Thoracic aorta (tissue), 2 donors: ENCODE measurements around the gene ZBTB39. TPM values are rescaled to one million over a fixed set of nuclear protein-coding genes. Genes with fewer than 3 reads are reported as not detected.
"Not testable (repeated sequence)": the region's sequence is repeated elsewhere in the genome, so short reads cannot be mapped to it uniquely, and the experiment has no call there.

Source experiments
- ATAC-seq: fragments of 150-250 bp; one replicate; pipeline ENCODE4 v1.8.0; 2017; ENCODE audit warnings: low read depth; ENCODE audit not compliant: insufficient number of reproducible peaks, low FRiP score
- DNase-seq: peaks from one replicate; pipeline ENCODE4 v3.0.0-alpha.2; 2020; ENCODE audit warnings: low spot score
- H3K27ac ChIP-seq, 2 donors: fragments of 200-600 bp; sonication (generic); 1 replicate in 1 of 2; 2 replicates in 1 of 2; pipeline ENCODE4 v1.5.1; 2016; ENCODE audit warnings: mild to moderate bottlenecking in 2 of 2, moderate library complexity in 2 of 2
- H3K27me3 ChIP-seq: fragments of 200-600 bp; sonication (generic); replicated peaks from 2 replicates; pipeline ENCODE4 v1.6.0; 2016; ENCODE audit warnings: mild to moderate bottlenecking; ENCODE audit not compliant: insufficient read depth
- H3K36me3 ChIP-seq: fragments of 200-600 bp; sonication (generic); one replicate; pipeline ENCODE4 v1.5.1; 2016
- H3K4me1 ChIP-seq, 2 donors: fragments of 200-600 bp; sonication (generic); 1 replicate in 1 of 2; 2 replicates in 1 of 2; pipeline versions ENCODE4 v1.5.1 to v1.6.0; 2016; ENCODE audit warnings: low read depth in 2 of 2, mild to moderate bottlenecking in 1 of 2; ENCODE audit not compliant: control insufficient read depth in 1 of 2
- H3K4me3 ChIP-seq: fragments of 200-600 bp; sonication (generic); 2 replicates; pipeline ENCODE4 v1.5.1; 2016; ENCODE audit warnings: mild to moderate bottlenecking
- H3K9me3 ChIP-seq: fragments of 200-600 bp; sonication (generic); 2 replicates; pipeline ENCODE4 v1.5.1; 2016
- total RNA-seq, 2 donors: library from RNA; depleted of rRNA; stranded (reverse); fragments of >200 nt; gene quantifications; one replicate each; pipeline versions ENCODE4 v1.1.0 to v1.2.3, GENCODE V29; 2016
- TF ChIP-seq, protein P1 (sequence below): fragments of 200-600 bp; sonication (generic); IDR thresholded peaks from one replicate; pipeline ENCODE4 v1.5.1; 2019; ENCODE audit warnings: antibody characterized with exemption

The ZBTB39 gene
- total RNA-seq, 2 donors from 2014 or later: 3.1 to 8.3 TPM

DNA sequence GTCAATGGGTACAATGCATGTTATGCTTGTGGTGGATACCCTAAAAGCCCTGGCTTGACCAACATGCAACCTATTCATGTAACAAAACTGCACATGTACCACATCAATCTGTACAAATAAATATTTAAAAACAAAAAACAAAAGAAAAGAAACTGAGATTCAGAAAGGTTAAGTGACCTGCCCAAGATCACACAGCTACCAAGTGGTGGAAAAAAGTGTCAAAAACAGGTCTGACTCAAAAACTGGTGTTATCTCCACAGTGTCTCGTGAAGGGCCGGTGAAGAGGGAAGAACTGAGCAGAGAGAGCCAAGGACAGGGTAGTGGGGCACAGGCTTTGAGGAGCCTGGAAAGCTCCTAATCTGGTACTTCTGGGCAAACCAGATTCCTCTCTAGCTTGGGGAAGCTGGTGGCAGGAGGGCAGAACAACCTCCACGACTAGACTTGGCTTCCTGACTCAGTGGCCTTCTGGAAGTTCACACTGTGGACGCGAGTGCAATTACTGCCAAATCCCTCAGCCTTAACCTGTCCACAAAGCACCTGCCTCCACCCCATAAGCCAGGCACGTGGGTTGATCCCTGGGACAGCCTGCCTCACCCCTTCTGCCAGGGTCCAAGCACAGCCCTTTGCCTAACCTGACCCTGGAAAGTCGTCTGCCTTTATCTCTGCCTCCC lies 15.6 kb downstream of the ZBTB39 start:
- H3K36me3 ChIP-seq: peaks cover 2% of the 10 kb centered on the region
- H3K4me3 ChIP-seq: no peak overlapping the region
- ATAC-seq (no peak), DNase-seq (no peak)
- H3K27me3 ChIP-seq: no peaks in the 10 kb centered on the region
- no peaks in the 10 kb centered on the region for H3K4me1 ChIP-seq
- no peak overlapping the region for H3K27ac ChIP-seq
- TF ChIP-seq, protein P1, sequence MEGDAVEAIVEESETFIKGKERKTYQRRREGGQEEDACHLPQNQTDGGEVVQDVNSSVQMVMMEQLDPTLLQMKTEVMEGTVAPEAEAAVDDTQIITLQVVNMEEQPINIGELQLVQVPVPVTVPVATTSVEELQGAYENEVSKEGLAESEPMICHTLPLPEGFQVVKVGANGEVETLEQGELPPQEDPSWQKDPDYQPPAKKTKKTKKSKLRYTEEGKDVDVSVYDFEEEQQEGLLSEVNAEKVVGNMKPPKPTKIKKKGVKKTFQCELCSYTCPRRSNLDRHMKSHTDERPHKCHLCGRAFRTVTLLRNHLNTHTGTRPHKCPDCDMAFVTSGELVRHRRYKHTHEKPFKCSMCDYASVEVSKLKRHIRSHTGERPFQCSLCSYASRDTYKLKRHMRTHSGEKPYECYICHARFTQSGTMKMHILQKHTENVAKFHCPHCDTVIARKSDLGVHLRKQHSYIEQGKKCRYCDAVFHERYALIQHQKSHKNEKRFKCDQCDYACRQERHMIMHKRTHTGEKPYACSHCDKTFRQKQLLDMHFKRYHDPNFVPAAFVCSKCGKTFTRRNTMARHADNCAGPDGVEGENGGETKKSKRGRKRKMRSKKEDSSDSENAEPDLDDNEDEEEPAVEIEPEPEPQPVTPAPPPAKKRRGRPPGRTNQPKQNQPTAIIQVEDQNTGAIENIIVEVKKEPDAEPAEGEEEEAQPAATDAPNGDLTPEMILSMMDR: no peak
- no peaks in the 10 kb centered on the region for H3K9me3 ChIP-seq

DNA sequence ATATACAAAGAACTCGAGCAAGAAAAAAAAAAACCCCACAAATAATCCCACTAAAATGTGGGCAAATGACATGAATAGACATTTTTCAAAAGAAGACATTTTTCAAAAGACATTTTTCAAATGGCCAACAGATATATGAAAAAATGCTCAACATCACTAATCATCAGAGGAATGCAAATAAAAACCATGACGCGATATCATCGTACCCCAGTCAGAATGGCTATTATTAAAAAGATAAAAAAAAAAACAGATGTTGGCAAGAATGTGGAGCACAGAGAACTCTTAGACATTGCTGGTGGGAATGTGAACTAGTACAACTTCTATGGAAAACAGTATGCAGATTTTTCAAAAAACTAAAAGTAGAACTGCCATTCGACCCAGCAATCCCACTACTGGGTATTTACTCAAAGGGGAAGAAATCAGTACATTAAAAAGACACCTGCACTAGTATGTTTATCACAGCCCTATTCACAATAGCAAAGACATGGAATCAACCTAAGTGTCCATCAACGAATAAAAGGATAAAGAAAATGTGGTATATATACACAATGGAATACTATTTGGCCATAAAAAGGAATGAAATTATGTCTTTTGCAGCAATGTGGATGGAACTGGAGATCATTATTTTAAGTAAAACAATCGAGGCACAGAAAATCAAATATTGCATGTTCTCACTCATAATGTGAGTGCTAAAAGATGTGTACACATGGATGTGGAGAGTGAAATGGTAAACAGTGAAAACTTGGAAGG lies 16.3 kb downstream of the ZBTB39 start:
- H3K4me3 ChIP-seq: no peak overlapping the region
- no peak overlapping the region for H3K27ac ChIP-seq
- H3K4me1 ChIP-seq: no peaks in the 10 kb centered on the region
- TF ChIP-seq, protein P1: no peak
- DNase-seq (no peak), ATAC-seq (no peak)
- no peaks in the 10 kb centered on the region for H3K27me3 ChIP-seq
- no peaks in the 10 kb centered on the region for H3K36me3 ChIP-seq
- no peaks in the 10 kb centered on the region for H3K9me3 ChIP-seq

DNA sequence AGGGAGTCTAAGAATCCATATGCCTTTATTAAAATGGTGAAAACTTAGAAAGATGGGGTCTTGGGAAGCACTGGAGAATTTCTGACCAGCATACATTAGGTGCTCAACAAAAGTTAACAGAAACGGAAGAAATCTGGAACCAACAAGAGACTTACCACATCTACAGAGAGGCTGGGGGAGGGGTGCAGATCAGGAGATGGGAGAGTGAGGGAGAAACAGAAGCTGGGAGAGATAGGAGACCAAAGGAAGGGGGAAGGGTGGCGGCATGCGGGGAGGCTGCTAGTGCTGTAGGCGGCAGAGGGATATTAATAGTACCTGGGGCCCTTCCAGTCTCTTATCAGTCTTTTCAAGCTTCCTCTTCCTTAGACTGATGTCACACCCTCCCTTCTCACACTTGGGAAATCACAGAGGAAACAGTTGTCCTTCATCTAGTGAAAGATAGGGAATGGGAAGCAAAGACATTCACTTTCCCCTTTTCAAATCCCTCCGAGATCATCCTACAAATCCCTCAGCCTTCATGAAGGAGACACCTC lies 18.1 kb downstream of the ZBTB39 start:
- H3K36me3 ChIP-seq: no peaks in the 10 kb centered on the region
- ATAC-seq: no peak
- H3K27me3 ChIP-seq: no peaks in the 10 kb centered on the region
- no peak overlapping the region for H3K4me3 ChIP-seq
- H3K4me1 ChIP-seq: no peaks in the 10 kb centered on the region
- DNase-seq: no peak
- H3K27ac ChIP-seq: no peak overlapping the region
- no peaks in the 10 kb centered on the region for H3K9me3 ChIP-seq
- TF ChIP-seq, protein P1: no peak

DNA sequence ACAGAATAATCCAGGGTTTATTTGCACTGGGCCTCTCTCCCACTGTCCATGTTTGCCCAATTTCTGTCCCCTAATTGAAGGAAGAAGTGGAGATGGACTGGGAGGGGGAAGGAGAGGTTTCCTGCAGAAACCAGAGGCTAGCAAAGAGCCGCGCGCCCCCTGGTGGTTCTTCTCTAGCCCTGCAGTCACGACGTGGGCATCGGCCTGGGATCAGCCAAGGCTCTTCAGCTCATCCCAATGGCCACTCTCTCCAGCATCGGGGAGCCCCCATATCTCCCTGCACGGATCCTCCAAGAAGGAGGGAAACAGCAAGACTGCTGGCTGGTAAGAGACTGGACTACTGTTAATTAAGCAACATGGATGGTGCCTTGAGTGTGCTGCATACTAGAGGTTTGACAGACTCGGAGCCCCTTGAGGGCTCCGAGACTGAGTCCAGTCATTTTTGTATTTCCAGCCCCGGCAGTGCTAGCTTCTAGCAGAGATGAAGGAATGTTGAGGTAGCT lies 18.7 kb downstream of the ZBTB39 start:
- Histone ChIP-seq H3K9me3 (no peaks in the 10 kb centered on the region), H3K4me1 (no peaks in the 10 kb centered on the region), H3K27ac (no peak overlapping the region), H3K27me3 (no peaks in the 10 kb centered on the region), H3K36me3 (no peaks in the 10 kb centered on the region), H3K4me3 (no peak overlapping the region)
- DNase-seq (no peak), ATAC-seq (peak; percentile 55)
- TF ChIP-seq, protein P1: peak; percentile 94

DNA sequence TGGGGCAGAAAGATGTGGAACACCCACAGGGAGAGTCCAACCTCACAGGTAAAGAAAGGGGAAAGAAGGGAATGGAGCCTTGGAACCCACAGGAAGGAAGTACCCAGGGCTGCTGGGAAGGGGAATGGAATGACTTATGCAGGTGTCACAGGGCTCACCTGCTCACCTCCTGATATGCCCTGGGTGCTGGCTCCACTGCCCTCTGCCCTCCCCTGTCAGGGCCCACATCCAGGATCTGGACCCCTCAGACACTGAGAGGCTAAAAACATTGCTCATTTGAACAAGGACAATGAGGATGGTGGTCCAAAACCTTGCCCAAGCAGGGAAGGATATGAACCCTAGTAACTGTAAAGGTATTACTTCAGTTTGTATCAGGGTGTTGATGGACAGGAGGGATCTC lies 19.3 kb downstream of the ZBTB39 start:
- Histone ChIP-seq H3K27ac (no peak overlapping the region), H3K9me3 (no peaks in the 10 kb centered on the region), H3K36me3 (no peaks in the 10 kb centered on the region), H3K27me3 (no peaks in the 10 kb centered on the region), H3K4me3 (no peak overlapping the region), H3K4me1 (no peaks in the 10 kb centered on the region)
- DNase-seq (no peak), ATAC-seq (no peak)
- TF ChIP-seq, protein P1: no peak

DNA sequence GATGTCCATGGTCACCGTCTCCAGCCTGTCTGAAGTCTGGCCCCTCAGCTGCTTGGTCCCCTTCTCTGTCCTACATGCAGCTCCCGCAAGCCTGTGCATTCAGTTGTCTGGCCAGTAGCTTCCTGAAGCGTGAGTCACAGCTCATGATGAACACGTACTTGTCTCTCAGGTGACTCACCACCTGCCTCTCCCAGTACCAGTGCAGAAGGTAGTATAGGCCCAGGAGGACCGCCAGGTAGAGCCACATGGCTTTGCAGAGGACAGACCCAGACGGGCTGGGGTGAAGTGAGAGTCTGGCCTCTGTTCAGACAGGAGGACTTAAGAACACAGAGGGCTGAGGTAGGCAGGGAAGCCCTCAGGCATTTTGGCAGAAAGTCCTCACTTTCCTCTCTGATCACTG lies 20.6 kb downstream of the ZBTB39 start:
- H3K27me3 ChIP-seq, H3K9me3 ChIP-seq, H3K36me3 ChIP-seq, H3K4me3 ChIP-seq, H3K27ac ChIP-seq, DNase-seq, ATAC-seq, H3K4me1 ChIP-seq: not testable (repeated sequence)
